AG04450 (cell line): ENCODE results near the gene PLEKHG4. TPM values are rescaled to one million over a fixed set of nuclear protein-coding genes. Genes with fewer than 3 reads are reported as not detected.
A peak's percentile ranks its signal among the peaks of the same experiment; 100 is the strongest.

Source experiments
- CTCF ChIA-PET: fragments of 300-600, 350-600 bp; formaldehyde crosslinking; extraction: SDS; loops from one replicate; lab custom pipeline; 2022; ENCODE audit warnings: antibody characterized with exemption, inconsistent platforms; lab: Charles Lee
- POLR2A ChIA-PET: fragments of 350-600 bp; formaldehyde crosslinking; extraction: SDS; loops from one replicate; lab custom pipeline; 2021; ENCODE audit warnings: antibody characterized with exemption, inconsistent platforms; lab: Yijun Ruan, JAX
- DNase-seq: peaks from one replicate; pipeline ENCODE4 v3.0.0-alpha.2; 2011; ENCODE audit warnings: low read depth, low spot score
- H3K27ac ChIP-seq: one replicate; pipeline ENCODE4 v1.5.1; 2012; ENCODE audit warnings: low read depth, low read length, control low read depth
- H3K27me3 ChIP-seq: one replicate; pipeline ENCODE4 v1.6.0; 2012; ENCODE audit warnings: low read length; ENCODE audit not compliant: control insufficient read depth, insufficient read depth
- H3K4me3 ChIP-seq: 2 replicates; pipeline ENCODE4 v1.5.1; 2011; ENCODE audit warnings: mild to moderate bottlenecking, low read depth, low read length, control low read depth
- H3K9me3 ChIP-seq: 2 replicates; pipeline ENCODE4 v1.5.1; 2012; ENCODE audit warnings: low read length; ENCODE audit not compliant: control insufficient read depth, insufficient read depth
- CTCF ChIP-seq: IDR thresholded peaks from 2 replicates; pipeline ENCODE4 v1.5.1; 2011; ENCODE audit warnings: low read depth, low read length, control low read depth, inconsistent platforms
- polyA plus RNA-seq: library from polyadenylated mRNA; depleted of rRNA; stranded (reverse); fragments of >200 nt; gene quantifications from 2 replicates; pipeline ENCODE4 v1.2.3, GENCODE V29; 2011

Gene PLEKHG4
- polyA plus RNA-seq, 1 experiment: 17.2 TPM

- DNase-seq: no peak
Measured at GRCh38 chr16:67284699-67285646, 5.6 kb downstream of the PLEKHG4 start.

GRCh38 chr16:67286441-67287235 lies 7.3 kb downstream of the PLEKHG4 start:
- ChIA-PET POLR2A (interaction anchor here (0.6 to 0.9 kb wide), 2 partner anchors 26 to 60 kb away, joined by 3 to 4 read pairs; partner anchors contain the start of gene TMEM208), CTCF (interaction anchor here (1.8 kb wide), 1 partner anchor 107 kb away, joined by 6 read pairs; the partner anchor contains the start of gene TPPP3)
- Histone ChIP-seq H3K9me3 (no peaks in the 10 kb centered on the region; the same call in 1 of the 2 replicates), H3K27ac (no peak overlapping the region), H3K27me3 (no peaks in the 10 kb centered on the region), H3K4me3 (no peak overlapping the region)
- TF ChIP-seq CTCF: no peak
- no peak for DNase-seq

More at GRCh38 chr16:67284699-67285646, 5.6 kb downstream of the PLEKHG4 start:
- TF ChIP-seq CTCF: peak; percentile 43
- ChIA-PET CTCF (interaction anchor here (0.8 to 2.2 kb wide), 7 partner anchors 17 to 196 kb away, joined by 3 to 9 read pairs (median 4); partner anchors contain the start of genes ATP6V0D1, ELMO3 and TPPP3), POLR2A (no interaction called here)
- H3K4me3 ChIP-seq: no peak overlapping the region
- H3K27me3 ChIP-seq: no peaks in the 10 kb centered on the region
- no peaks in the 10 kb centered on the region; the same call in 1 of the 2 replicates for H3K9me3 ChIP-seq
- no peak overlapping the region for H3K27ac ChIP-seq

- DNase-seq: no peak
- H3K4me3 ChIP-seq: no peak overlapping the region
- no peaks in the 10 kb centered on the region; the same call in 1 of the 2 replicates for H3K9me3 ChIP-seq
- TF ChIP-seq CTCF: no peak
- H3K27ac ChIP-seq: no peak overlapping the region
- ChIA-PET POLR2A (interaction anchor here (1.3 kb wide), 1 partner anchor 11 kb away, joined by 3 read pairs; no protein-coding TSS in a partner anchor), CTCF (no interaction called here)
- H3K27me3 ChIP-seq: no peaks in the 10 kb centered on the region
Measured at GRCh38 chr16:67287960-67288359, 8.6 kb downstream of the PLEKHG4 start.

DNA sequence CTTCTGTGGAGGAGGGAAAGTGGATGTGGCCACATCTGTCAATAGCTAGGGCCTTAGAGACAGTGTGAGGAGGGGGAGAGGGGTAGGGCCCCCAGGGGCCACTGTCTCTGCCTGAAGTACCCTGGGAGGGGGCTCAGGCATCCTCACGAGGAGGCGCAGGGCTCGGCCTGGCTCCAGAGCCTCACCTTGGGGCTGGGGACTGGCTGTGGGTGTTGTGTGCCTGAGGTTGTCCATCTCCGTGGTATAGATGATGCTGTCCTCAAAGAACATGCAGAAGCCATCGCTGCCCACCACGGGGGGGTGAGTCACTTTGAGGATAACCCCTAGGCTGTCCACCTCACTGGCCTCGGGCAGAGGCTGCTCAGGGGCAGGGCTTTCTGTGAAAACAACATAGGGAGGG lies 12.1 kb downstream of the PLEKHG4 start:
- ChIA-PET POLR2A (no interaction called here), CTCF (no interaction called here)
- no peak for DNase-seq
- no peak for TF ChIP-seq CTCF
- Histone ChIP-seq H3K9me3 (no peaks in the 10 kb centered on the region), H3K27ac (no peak overlapping the region), H3K4me3 (no peak overlapping the region), H3K27me3 (no peaks in the 10 kb centered on the region)
